HepG2 (cell line): Measurements from ENCODE around the gene GPD1. TPM values are rescaled to one million over a fixed set of nuclear protein-coding genes. Genes with fewer than 3 reads are reported as not detected.

Experiments
- BORCS8-MEF2B ChIP-seq: sonication (generic); formaldehyde crosslinking; IDR thresholded peaks from 2 replicates; pipeline ENCODE4 v1.8.0; 2022; ENCODE audit warnings: mild to moderate bottlenecking, missing genetic modification reagents
- CBX1 ChIP-seq: IDR thresholded peaks from one replicate; pipeline ENCODE4 v1.6.1; 2016; ENCODE audit warnings: antibody characterized with exemption, low read depth
- CBX2 ChIP-seq, 2 experiments: fragments of 200-600 bp in 1 of 2; sonication (generic); formaldehyde crosslinking in 1 of 2; IDR thresholded peaks; 2 replicates each; pipeline versions ENCODE4 v1.7.0 to v1.8.1; 2018 to 2022; ENCODE audit warnings: low read depth in 2 of 2, low read length in 1 of 2, mild to moderate bottlenecking in 1 of 2, missing genetic modification reagents in 1 of 2
- CCDC6 ChIP-seq: sonication (generic); formaldehyde crosslinking; IDR thresholded peaks from 2 replicates; pipeline ENCODE4 v1.8.1; 2022; ENCODE audit warnings: mild to moderate bottlenecking, missing genetic modification reagents, moderate library complexity
- HNRNPLL ChIP-seq: fragments of 200-400 bp; formaldehyde crosslinking; IDR thresholded peaks from 2 replicates; pipeline ENCODE4 v1.6.1; 2017; ENCODE audit warnings: mild to moderate bottlenecking, low read depth, low read length; ENCODE audit not compliant: poor library complexity, severe bottlenecking
- KLF15 ChIP-seq: sonication (generic); formaldehyde crosslinking; IDR thresholded peaks from 2 replicates; pipeline ENCODE4 v1.8.1; 2023; ENCODE audit warnings: borderline replicate concordance, mild to moderate bottlenecking, inconsistent platforms, missing genetic modification reagents, mixed read lengths
- NFE2 ChIP-seq: sonication (generic); formaldehyde crosslinking; IDR thresholded peaks from 2 replicates; pipeline ENCODE4 v1.4.0; 2020; ENCODE audit warnings: missing genetic modification reagents
- NFIC ChIP-seq: IDR thresholded peaks from 2 replicates; pipeline ENCODE4 v1.6.1; 2012; ENCODE audit warnings: mild to moderate bottlenecking, low read length, inconsistent platforms
- RFX3 ChIP-seq: IDR thresholded peaks from 2 replicates; pipeline ENCODE4 v1.6.1; 2016; ENCODE audit warnings: missing biosample characterization, missing genetic modification reagents
- RNF2 ChIP-seq: fragments of 450-650 bp; conservative IDR thresholded peaks from 2 replicates; pipeline ENCODE4 v1.6.1; 2016; ENCODE audit warnings: low read depth
- ZBTB7A ChIP-seq: sonication (generic); formaldehyde crosslinking; IDR thresholded peaks from 2 replicates; pipeline ENCODE4 v1.8.0; 2022; ENCODE audit warnings: mild to moderate bottlenecking, missing genetic modification reagents
- ZFP1 ChIP-seq: IDR thresholded peaks from 2 replicates; pipeline ENCODE4 v1.6.1; 2016
- ZNF251 ChIP-seq: sonication (generic); formaldehyde crosslinking; IDR thresholded peaks from 2 replicates; pipeline ENCODE4 v1.9.0; 2021; ENCODE audit warnings: mild to moderate bottlenecking, missing genetic modification reagents
- ZNF282 ChIP-seq: fragments of 450-650 bp; IDR thresholded peaks from 2 replicates; pipeline ENCODE4 v1.6.1; 2018; ENCODE audit not compliant: partially characterized antibody
- ZNF484 ChIP-seq: sonication (generic); formaldehyde crosslinking; IDR thresholded peaks from 2 replicates; pipeline ENCODE4 v1.5.1; 2020; ENCODE audit warnings: mild to moderate bottlenecking, low read depth, missing genetic modification reagents, borderline replicate concordance
- ZNF543 ChIP-seq: sonication (generic); formaldehyde crosslinking; IDR thresholded peaks from 2 replicates; pipeline ENCODE4 v1.4.0; 2020; ENCODE audit warnings: mild to moderate bottlenecking, missing genetic modification reagents
- ZNF629 ChIP-seq: sonication (generic); formaldehyde crosslinking; conservative IDR thresholded peaks from 2 replicates; pipeline ENCODE4 v1.5.0; 2020; ENCODE audit warnings: missing genetic modification reagents
- ZNF652 ChIP-seq: IDR thresholded peaks from 2 replicates; pipeline ENCODE4 v1.6.1; 2016; ENCODE audit warnings: low read depth, borderline replicate concordance
- ZNF672 ChIP-seq: sonication (generic); formaldehyde crosslinking; IDR thresholded peaks from 2 replicates; pipeline ENCODE4 v1.8.1; 2022; ENCODE audit warnings: missing genetic modification reagents
- ZNF713 ChIP-seq: sonication (generic); formaldehyde crosslinking; IDR thresholded peaks from 2 replicates; pipeline ENCODE4 v1.4.0; 2020; ENCODE audit warnings: mild to moderate bottlenecking, missing genetic modification reagents
- polyA plus RNA-seq, 8 experiments: library from polyadenylated mRNA; depleted of rRNA in 3 of 8; stranded (reverse) in 7 of 8; unstranded in 1 of 8; fragments of >200 nt; fragmentation: Illumina TruSeq in 4 of 8; extraction: Trizol in 4 of 8; gene quantifications; 2 replicates each; pipeline versions ENCODE4 v1.2.1 to v1.2.3, GENCODE V29; 2011 to 2016; ENCODE audit warnings: low read depth in 4 of 8, missing spikeins in 1 of 8, mixed read lengths in 1 of 8; ENCODE audit not compliant: insufficient read depth in 1 of 8
- total RNA-seq, 5 experiments: library from RNA; depleted of rRNA; stranded (reverse); fragments of >200 nt; fragmentation: Illumina TruSeq; extraction: Trizol; gene quantifications; 2 replicates each; pipeline ENCODE4 v1.2.3, GENCODE V29; 2016; ENCODE audit warnings: low read depth in 1 of 5
- TF ChIP-seq, protein P1 (sequence below): IDR thresholded peaks from 2 replicates; pipeline ENCODE4 v1.6.1; 2016; ENCODE audit warnings: missing compliant biosample characterization, missing genetic modification reagents, borderline replicate concordance
- TF ChIP-seq, protein P2 (sequence below): sonication (generic); formaldehyde crosslinking; IDR thresholded peaks from 2 replicates; pipeline ENCODE4 v1.4.0; 2020; ENCODE audit warnings: mild to moderate bottlenecking, low read depth, missing genetic modification reagents
- TF ChIP-seq, protein P3 (sequence below): IDR thresholded peaks from 2 replicates; pipeline ENCODE4 v1.6.1; 2016
- TF ChIP-seq, protein P4 (sequence below): sonication (generic); formaldehyde crosslinking; IDR thresholded peaks from 2 replicates; pipeline ENCODE4 v1.5.0; 2020; ENCODE audit warnings: missing genetic modification reagents

GPD1 gene
- total and polyA plus RNA-seq, 2 of the 13 experiments (the other 11 are each of a cell fraction or from before 2014, with no cell fraction given): 3.7 to 30.6 TPM

DNA sequence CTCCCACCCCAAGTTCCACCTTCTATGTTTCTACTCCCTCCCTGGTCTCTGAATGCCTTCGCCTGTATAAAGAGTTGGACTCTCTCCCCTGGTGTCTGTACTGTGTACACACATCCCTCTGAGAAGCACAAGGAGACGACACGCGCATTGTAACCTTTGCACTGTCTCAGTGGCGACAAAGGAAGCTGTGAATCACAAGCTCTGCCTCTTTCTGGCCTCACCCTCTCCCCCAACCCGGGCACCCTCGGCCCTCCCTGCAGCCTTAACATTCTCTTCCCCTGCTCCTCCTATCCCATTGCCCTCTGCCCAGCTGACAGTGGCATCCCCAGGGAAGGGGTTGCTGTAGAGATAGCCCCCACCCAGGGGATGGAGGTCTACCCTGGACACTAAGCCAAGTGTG is 21.2 kb upstream of the GPD1 start (continued):
- TF ChIP-seq, protein P1, sequence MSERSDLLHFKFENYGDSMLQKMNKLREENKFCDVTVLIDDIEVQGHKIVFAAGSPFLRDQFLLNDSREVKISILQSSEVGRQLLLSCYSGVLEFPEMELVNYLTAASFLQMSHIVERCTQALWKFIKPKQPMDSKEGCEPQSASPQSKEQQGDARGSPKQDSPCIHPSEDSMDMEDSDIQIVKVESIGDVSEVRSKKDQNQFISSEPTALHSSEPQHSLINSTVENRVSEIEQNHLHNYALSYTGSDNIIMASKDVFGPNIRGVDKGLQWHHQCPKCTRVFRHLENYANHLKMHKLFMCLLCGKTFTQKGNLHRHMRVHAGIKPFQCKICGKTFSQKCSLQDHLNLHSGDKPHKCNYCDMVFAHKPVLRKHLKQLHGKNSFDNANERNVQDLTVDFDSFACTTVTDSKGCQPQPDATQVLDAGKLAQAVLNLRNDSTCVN (CRISPR knock-in tag): no peak
- TF ChIP-seq, protein P2, sequence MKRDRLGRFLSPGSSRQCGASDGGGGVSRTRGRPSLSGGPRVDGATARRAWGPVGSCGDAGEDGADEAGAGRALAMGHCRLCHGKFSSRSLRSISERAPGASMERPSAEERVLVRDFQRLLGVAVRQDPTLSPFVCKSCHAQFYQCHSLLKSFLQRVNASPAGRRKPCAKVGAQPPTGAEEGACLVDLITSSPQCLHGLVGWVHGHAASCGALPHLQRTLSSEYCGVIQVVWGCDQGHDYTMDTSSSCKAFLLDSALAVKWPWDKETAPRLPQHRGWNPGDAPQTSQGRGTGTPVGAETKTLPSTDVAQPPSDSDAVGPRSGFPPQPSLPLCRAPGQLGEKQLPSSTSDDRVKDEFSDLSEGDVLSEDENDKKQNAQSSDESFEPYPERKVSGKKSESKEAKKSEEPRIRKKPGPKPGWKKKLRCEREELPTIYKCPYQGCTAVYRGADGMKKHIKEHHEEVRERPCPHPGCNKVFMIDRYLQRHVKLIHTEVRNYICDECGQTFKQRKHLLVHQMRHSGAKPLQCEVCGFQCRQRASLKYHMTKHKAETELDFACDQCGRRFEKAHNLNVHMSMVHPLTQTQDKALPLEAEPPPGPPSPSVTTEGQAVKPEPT: no peak
- TF ChIP-seq RNF2 (no peak), ZBTB7A (CRISPR knock-in tag) (no peak), ZNF484 (no peak), ZNF251 (CRISPR knock-in tag) (no peak), ZNF713 (CRISPR knock-in tag) (no peak), ZFP1 (no peak), ZNF652 (CRISPR knock-in tag) (no peak), ZNF282 (no peak), ZNF543 (CRISPR knock-in tag) (no peak), BORCS8-MEF2B (CRISPR knock-in tag) (no peak), ZNF629 (CRISPR knock-in tag) (no peak), ZNF672 (CRISPR knock-in tag) (no peak), CCDC6 (CRISPR knock-in tag) (no peak), NFE2 (CRISPR knock-in tag) (no peak), HNRNPLL (no peak), RFX3 (CRISPR knock-in tag) (no peak), CBX2 (IDR thresholded peaks at IDR 0.05; ENCODE audit: low read depth, low read length) (no peak), CBX2 (CRISPR knock-in tag; IDR thresholded peaks at IDR 0.05; ENCODE audit: low read depth) (no peak), NFIC (no peak), CBX1 (no peak), KLF15 (CRISPR knock-in tag) (no peak)
- TF ChIP-seq, protein P3, sequence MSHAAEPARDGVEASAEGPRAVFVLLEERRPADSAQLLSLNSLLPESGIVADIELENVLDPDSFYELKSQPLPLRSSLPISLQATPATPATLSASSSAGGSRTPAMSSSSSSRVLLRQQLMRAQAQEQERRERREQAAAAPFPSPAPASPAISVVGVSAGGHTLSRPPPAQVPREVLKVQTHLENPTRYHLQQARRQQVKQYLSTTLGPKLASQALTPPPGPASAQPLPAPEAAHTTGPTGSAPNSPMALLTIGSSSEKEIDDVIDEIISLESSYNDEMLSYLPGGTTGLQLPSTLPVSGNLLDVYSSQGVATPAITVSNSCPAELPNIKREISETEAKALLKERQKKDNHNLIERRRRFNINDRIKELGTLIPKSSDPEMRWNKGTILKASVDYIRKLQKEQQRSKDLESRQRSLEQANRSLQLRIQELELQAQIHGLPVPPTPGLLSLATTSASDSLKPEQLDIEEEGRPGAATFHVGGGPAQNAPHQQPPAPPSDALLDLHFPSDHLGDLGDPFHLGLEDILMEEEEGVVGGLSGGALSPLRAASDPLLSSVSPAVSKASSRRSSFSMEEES (CRISPR knock-in tag): peak; percentile 86
- TF ChIP-seq, protein P4, sequence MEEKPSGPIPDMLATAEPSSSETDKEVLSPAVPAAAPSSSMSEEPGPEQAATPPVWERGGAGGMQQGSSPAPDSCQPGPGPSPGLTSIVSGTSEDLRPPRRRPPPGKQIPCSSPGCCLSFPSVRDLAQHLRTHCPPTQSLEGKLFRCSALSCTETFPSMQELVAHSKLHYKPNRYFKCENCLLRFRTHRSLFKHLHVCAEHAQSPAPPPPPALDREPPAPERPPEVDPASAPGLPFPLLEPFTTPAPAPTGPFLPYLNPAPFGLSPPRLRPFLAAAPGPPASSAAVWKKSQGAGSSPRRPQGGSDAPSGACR: no peak
